ENCODE measurements around the gene OR6B3.

The OR6B3 gene

GRCh38 chr2:240056678-240057077 lies 3.4 kb upstream of the OR6B3 start:
- no peak for TF ChIP-seq CTCF (IDR thresholded peaks at IDR 0.05; ENCODE audit: poor library complexity, severe bottlenecking)
- no peaks in the 10 kb centered on the region for H3K36me3 ChIP-seq (ENCODE audit: low read depth)
- no peak for ATAC-seq (ENCODE audit: low read depth)
- DNase-seq (ENCODE audit: low spot score), result no peak
- no peaks in the 10 kb centered on the region for H3K4me1 ChIP-seq (ENCODE audit: insufficient read depth, poor library complexity, severe bottlenecking)
- H3K9me3 ChIP-seq (ENCODE audit: severe bottlenecking), result no peaks in the 10 kb centered on the region
- H3K27me3 ChIP-seq (ENCODE audit: insufficient read depth, poor library complexity, severe bottlenecking), result peaks cover 52% of the 10 kb centered on the region
- no peak overlapping the region for H3K27ac ChIP-seq (ENCODE audit: poor library complexity, severe bottlenecking)
- no peak overlapping the region for H3K4me3 ChIP-seq (ENCODE audit: severe bottlenecking)

- no peak overlapping the region for H3K4me3 ChIP-seq (ENCODE audit: severe bottlenecking)
- H3K4me1 ChIP-seq (ENCODE audit: insufficient read depth, poor library complexity, severe bottlenecking), result no peaks in the 10 kb centered on the region
- no peak for TF ChIP-seq CTCF (IDR thresholded peaks at IDR 0.05; ENCODE audit: poor library complexity, severe bottlenecking)
- no peaks in the 10 kb centered on the region for H3K9me3 ChIP-seq (ENCODE audit: severe bottlenecking)
- ATAC-seq (ENCODE audit: low read depth), result no peak
- no peaks in the 10 kb centered on the region for H3K36me3 ChIP-seq (ENCODE audit: low read depth)
- H3K27me3 ChIP-seq (ENCODE audit: insufficient read depth, poor library complexity, severe bottlenecking), result peaks cover 62% of the 10 kb centered on the region
- no peak overlapping the region for H3K27ac ChIP-seq (ENCODE audit: poor library complexity, severe bottlenecking)
- no peak for DNase-seq (ENCODE audit: low spot score)
These were observed 2.0 kb upstream of the OR6B3 start for GRCh38 chr2:240055177-240055917.

GRCh38 chr2:240052524-240052923 lies 797 bp downstream of the OR6B3 start:
- Histone ChIP-seq H3K4me1 (ENCODE audit: insufficient read depth, poor library complexity, severe bottlenecking) (no peaks in the 10 kb centered on the region), H3K27me3 (ENCODE audit: insufficient read depth, poor library complexity, severe bottlenecking) (peaks cover 78% of the 10 kb centered on the region), H3K9me3 (ENCODE audit: severe bottlenecking) (no peaks in the 10 kb centered on the region), H3K4me3 (ENCODE audit: severe bottlenecking) (no peak overlapping the region), H3K27ac (ENCODE audit: poor library complexity, severe bottlenecking) (no peak overlapping the region), H3K36me3 (ENCODE audit: low read depth) (no peaks in the 10 kb centered on the region)
- no peak for TF ChIP-seq CTCF (IDR thresholded peaks at IDR 0.05; ENCODE audit: poor library complexity, severe bottlenecking)
- DNase-seq (ENCODE audit: low spot score), result no peak
- ATAC-seq (ENCODE audit: low read depth), result no peak

- H3K9me3 ChIP-seq (ENCODE audit: severe bottlenecking), result no peaks in the 10 kb centered on the region
- H3K27me3 ChIP-seq (ENCODE audit: insufficient read depth, poor library complexity, severe bottlenecking), result peaks cover 83% of the 10 kb centered on the region
- no peak for TF ChIP-seq CTCF (IDR thresholded peaks at IDR 0.05; ENCODE audit: poor library complexity, severe bottlenecking)
- ATAC-seq (ENCODE audit: low read depth) (no peak), DNase-seq (ENCODE audit: low spot score) (no peak)
- H3K4me1 ChIP-seq (ENCODE audit: insufficient read depth, poor library complexity, severe bottlenecking), result no peaks in the 10 kb centered on the region
- no peak overlapping the region for H3K27ac ChIP-seq (ENCODE audit: poor library complexity, severe bottlenecking)
- no peaks in the 10 kb centered on the region for H3K36me3 ChIP-seq (ENCODE audit: low read depth)
- H3K4me3 ChIP-seq (ENCODE audit: severe bottlenecking), result no peak overlapping the region
These were observed 1.6 kb downstream of the OR6B3 start for GRCh38 chr2:240051697-240052096.

- TF ChIP-seq CTCF (IDR thresholded peaks at IDR 0.05; ENCODE audit: poor library complexity, severe bottlenecking), result no peak
- ATAC-seq (ENCODE audit: low read depth), result no peak
- no peaks in the 10 kb centered on the region for H3K9me3 ChIP-seq (ENCODE audit: severe bottlenecking)
- H3K4me3 ChIP-seq (ENCODE audit: severe bottlenecking), result no peak overlapping the region
- no peaks in the 10 kb centered on the region for H3K36me3 ChIP-seq (ENCODE audit: low read depth)
- H3K27me3 ChIP-seq (ENCODE audit: insufficient read depth, poor library complexity, severe bottlenecking), result peaks cover 79% of the 10 kb centered on the region
- no peaks in the 10 kb centered on the region for H3K4me1 ChIP-seq (ENCODE audit: insufficient read depth, poor library complexity, severe bottlenecking)
- no peak for DNase-seq (ENCODE audit: low spot score)
- no peak overlapping the region for H3K27ac ChIP-seq (ENCODE audit: poor library complexity, severe bottlenecking)
These were observed 3.0 kb downstream of the OR6B3 start for GRCh38 chr2:240050278-240050677.
